Adrenal gland (tissue), 5 donors: ENCODE results near the gene EBF3.

Source experiments
- POLR2A ChIP-seq, 2 donors: fragments of 450-650 bp; IDR thresholded peaks; one replicate each; pipeline ENCODE4 v1.6.1; 2017; ENCODE audit warnings: antibody characterized with exemption in 2 of 2, mild to moderate bottlenecking in 2 of 2, moderate library complexity in 1 of 2
- TF ChIP-seq, protein P1 (sequence below), 6 experiments: fragments of 450-650 bp in 4 of 6; fragments of 200-600 bp in 2 of 6; sonication (generic) in 1 of 6; IDR thresholded peaks; 1 replicate in 5 of 6; 2 replicates in 1 of 6; pipeline versions ENCODE4 v1.5.1 to v1.8.0; 2016 to 2021; ENCODE audit warnings: antibody characterized with exemption in 6 of 6, mild to moderate bottlenecking in 2 of 6, moderate library complexity in 1 of 6
- donor health status: DM: no; HTN: no; CAD: no.

DNA sequence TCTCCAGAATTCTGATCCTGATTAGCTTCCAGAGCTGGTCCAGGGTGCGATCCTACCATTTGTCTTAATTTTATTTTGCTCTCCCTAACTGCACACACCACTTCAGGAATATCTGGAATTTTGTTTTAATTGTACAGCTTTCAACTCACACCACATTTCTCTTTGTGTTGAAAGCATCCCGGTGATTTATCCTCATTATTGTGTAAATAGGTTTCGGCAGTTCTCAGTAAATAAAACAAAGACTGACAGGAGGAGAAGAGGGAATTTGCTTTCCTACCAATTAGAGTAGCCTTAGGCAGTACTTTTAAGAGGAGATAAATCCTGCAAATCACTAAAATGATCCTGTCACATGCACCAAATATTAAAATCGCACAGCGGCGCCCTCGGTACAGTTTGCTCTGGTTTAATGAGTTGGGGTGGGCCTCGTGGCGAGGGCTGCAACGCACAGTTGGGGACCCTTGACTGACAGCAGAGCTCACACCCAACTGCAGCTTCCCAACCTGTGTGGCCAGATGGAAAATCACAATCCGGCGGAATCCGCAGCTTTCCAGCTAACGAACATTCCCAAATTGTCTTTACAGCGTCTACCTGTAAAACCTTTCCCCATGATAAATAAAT, 62.6 kb downstream of the EBF3 start:
- TF ChIP-seq, protein P1, sequence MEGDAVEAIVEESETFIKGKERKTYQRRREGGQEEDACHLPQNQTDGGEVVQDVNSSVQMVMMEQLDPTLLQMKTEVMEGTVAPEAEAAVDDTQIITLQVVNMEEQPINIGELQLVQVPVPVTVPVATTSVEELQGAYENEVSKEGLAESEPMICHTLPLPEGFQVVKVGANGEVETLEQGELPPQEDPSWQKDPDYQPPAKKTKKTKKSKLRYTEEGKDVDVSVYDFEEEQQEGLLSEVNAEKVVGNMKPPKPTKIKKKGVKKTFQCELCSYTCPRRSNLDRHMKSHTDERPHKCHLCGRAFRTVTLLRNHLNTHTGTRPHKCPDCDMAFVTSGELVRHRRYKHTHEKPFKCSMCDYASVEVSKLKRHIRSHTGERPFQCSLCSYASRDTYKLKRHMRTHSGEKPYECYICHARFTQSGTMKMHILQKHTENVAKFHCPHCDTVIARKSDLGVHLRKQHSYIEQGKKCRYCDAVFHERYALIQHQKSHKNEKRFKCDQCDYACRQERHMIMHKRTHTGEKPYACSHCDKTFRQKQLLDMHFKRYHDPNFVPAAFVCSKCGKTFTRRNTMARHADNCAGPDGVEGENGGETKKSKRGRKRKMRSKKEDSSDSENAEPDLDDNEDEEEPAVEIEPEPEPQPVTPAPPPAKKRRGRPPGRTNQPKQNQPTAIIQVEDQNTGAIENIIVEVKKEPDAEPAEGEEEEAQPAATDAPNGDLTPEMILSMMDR (IDR thresholded peaks at IDR 0.05) = no peak
- no peak for TF ChIP-seq POLR2A (IDR thresholded peaks at IDR 0.05)
